Activated naive CD8-positive, alpha-beta T cell treated with anti-CD3 and anti-CD28 coated beads, Interleukin-2, amount 10 ng/mL, durations not matched to agents 7 days and 5 days (primary cell): ENCODE data around the gene NKAIN4. TPM values are rescaled to one million over a fixed set of nuclear protein-coding genes. Genes with fewer than 3 reads are reported as not detected.

Experiments used
- ATAC-seq: fragments of 150-1000 bp; cut with Tn5 transposase; one replicate; pipeline ENCODE4 v1.10.0; 2021; ENCODE audit warnings: low read depth, moderate library complexity
- POLR2A ChIA-PET: fragments of 350-600 bp; sonication (Branson Sonifier 250); formaldehyde crosslinking; loops from one replicate; lab custom pipeline; 2021; ENCODE audit warnings: antibody characterized with exemption; lab: Charles Lee
- DNase-seq: peaks from one replicate; pipeline ENCODE4 v3.0.0; 2021
- H3K27ac Mint-ChIP-seq: one replicate; pipeline ENCODE4 v1.8.0; 2022; ENCODE audit warnings: mild to moderate bottlenecking, mixed read lengths
- H3K27me3 Mint-ChIP-seq: one replicate; pipeline ENCODE4 v1.8.0; 2022; ENCODE audit warnings: mild to moderate bottlenecking, moderate library complexity, mixed read lengths
- H3K36me3 Mint-ChIP-seq: one replicate; pipeline ENCODE4 v1.8.0; 2021; ENCODE audit warnings: mild to moderate bottlenecking, mixed read lengths
- H3K4me1 Mint-ChIP-seq: one replicate; pipeline ENCODE4 v1.8.0; 2021; ENCODE audit warnings: mixed read lengths
- H3K4me3 Mint-ChIP-seq: one replicate; pipeline ENCODE4 v1.8.0; 2022; ENCODE audit warnings: mild to moderate bottlenecking, moderate library complexity, mixed read lengths
- H3K9me3 Mint-ChIP-seq: one replicate; pipeline ENCODE4 v1.8.0; 2021; ENCODE audit warnings: mixed read lengths
- total RNA-seq, 2 experiments: library from RNA; stranded (reverse); gene quantifications; one replicate each; pipeline ENCODE4 v1.2.3, GENCODE V29; 2021

The NKAIN4 gene
- total RNA-seq, 2 experiments from 2014 or later: not detected

DNA sequence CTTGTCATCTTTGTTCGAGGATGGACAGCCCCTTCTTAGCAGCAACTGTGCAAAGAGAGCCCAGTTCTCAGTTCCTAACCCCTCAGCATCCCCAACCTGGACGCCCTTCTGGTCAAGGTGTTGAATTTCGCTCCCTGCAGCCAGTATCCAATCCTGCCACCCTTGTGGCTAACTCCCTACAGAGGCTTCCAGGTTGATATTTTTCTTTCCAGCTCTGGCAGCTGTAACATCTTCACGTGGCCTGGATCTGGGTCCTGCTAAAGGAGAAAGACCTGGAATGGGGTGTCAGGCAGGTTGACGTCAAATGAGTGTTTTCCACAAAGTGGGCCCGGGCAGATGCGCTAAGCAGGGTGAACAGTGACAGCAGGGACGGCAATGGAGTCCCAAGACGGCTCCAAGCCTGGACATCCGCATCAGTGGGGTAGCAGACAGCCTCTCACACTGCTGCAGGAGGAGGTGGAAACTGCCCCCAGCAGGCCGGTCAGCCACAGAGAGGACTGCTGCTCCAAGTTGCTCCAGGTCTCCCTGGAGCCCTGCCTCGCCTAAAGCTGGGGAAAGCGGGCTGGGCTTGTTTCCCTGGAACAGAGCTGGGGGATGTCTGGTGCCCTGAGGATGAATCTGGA is 37.3 kb downstream of the NKAIN4 start:
- no peak for DNase-seq
- peak overlapping the region; percentile 85 for H3K4me3 Mint-ChIP-seq
- H3K9me3 Mint-ChIP-seq: no peaks in the 10 kb centered on the region
- POLR2A ChIA-PET: interaction anchor here (0.6 kb wide), 1 partner anchor 514 kb away, joined by 3 read pairs; no protein-coding TSS in a partner anchor
- peak overlapping the region; percentile 87 for H3K27ac Mint-ChIP-seq
- peaks cover 33% of the 10 kb centered on the region for H3K4me1 Mint-ChIP-seq
- ATAC-seq: no peak
- H3K36me3 Mint-ChIP-seq: peaks cover 8% of the 10 kb centered on the region
- H3K27me3 Mint-ChIP-seq: peaks cover 4% of the 10 kb centered on the region

DNA sequence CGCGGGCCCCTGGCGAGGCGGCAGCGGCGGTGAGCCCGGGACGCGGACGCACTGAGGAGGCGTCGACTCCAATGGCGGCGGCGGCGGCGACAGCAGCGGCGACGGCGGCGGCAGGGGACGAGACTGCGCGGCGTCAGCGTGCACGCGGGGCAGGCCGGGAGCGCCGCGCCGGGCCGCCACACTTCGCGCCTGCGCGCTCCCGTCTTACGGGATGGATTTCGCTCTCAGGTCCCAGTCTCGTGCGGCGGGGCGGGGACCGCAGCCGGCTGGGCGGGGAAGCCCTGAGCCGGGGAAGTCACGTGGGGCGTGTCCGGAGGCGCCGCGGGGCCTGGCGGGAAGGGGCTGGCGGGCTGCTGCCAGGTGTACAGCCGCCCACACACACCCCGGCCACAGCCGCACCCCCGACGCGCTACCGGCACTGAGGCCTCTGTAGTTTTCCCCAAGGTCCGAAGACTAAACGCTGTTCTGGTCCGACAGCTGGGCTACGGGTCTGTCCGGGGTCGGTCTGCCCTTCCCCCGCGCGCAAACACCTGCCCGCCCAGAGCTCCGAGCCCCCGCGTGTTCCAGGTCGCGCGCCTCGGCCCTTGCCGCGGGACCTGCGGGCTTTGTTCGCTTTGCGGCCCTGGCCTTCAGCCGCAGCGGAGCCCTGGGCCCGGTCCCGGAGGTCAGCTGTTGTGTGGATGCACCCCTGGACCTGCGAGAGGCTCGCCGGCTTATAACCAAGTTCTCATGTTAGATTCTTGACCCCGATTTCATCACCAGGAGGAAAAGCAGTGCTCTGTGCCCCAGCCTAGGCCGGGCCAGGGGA is 38.0 kb downstream of the NKAIN4 start, which contains the start of gene YTHDF1:
TSS of gene YTHDF1 (minus strand) at position 91 of the 808 bp plus-strand sequence. CDS start 239 bp downstream, outside the sequence.
- POLR2A ChIA-PET: interaction anchor here (0.6 kb wide), 1 partner anchor 515 kb away, joined by 3 read pairs; no protein-coding TSS in a partner anchor
- Mint-ChIP-seq H3K4me3 (peak within 1 kb of the TSS; percentile 96), H3K9me3 (no peaks in the 10 kb centered on the region), H3K27me3 (peaks cover 4% of the 10 kb centered on the region), H3K27ac (peak within 1 kb of the TSS; percentile 89), H3K4me1 (peaks cover 34% of the 10 kb centered on the region), H3K36me3 (peaks cover 10% of the 10 kb centered on the region)
- peak; percentile 98 for DNase-seq
- peak; percentile 96 for ATAC-seq

DNA sequence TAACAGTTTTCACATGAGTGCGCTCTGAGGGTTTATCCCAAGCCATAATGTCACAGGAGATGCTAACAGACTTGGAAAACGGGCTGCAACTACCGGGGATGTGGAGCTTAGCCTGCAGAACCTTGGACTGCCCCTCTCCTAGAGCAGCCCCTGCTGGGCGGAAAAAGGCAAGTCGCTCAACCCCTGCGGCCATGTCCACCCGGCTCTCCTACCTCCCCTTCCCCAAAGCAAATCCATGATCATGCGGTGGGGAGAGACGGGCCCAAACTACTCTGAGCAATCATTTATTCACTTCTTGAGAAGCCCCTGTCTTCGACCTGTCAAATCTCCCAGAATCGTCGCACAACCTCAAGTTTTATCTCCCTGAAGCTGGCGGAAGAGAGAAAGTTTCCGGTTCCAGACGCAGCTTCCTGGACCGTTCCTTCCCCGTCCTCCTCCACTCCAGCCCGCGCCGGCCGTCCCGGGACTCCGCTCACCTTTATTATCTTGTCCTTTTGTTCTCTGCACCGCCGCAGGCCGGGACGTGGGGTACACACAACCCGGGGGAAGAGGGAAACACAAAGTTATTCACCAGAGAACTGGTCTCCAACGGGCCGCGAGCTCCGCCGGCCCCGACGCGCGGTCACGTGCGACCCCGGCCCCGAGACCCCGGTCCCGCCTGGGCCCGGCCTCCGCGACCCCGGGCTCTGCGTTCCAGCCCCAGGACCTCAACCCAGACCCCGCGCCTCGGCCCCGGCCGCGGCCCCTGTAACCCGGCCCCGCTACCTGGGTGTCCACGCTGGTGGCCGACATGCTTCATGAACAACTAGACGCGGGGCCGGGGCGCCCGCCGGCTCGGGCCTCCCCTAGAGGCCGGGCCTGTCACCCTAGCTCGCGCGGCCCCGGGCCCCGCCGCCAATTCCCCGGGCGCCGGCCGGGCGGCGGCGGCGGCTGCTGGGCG is 38.9 kb downstream of the NKAIN4 start:
- POLR2A ChIA-PET: interaction anchor here (0.9 to 1.4 kb wide), 3 partner anchors 8 to 57 kb away, joined by 3 to 7 read pairs (median 3); partner anchors contain the start of gene ARFGAP1
- Mint-ChIP-seq H3K4me1 (peaks cover 39% of the 10 kb centered on the region), H3K36me3 (peaks cover 14% of the 10 kb centered on the region), H3K27ac (peak overlapping the region; percentile 89), H3K9me3 (no peaks in the 10 kb centered on the region), H3K27me3 (peaks cover 3% of the 10 kb centered on the region), H3K4me3 (peak overlapping the region; percentile 96)
- ATAC-seq: no peak
- DNase-seq: peak; percentile 54

GRCh38 chr20:63214514-63214913 is 39.7 kb downstream of the NKAIN4 start:
- POLR2A ChIA-PET: interaction anchor here (0.9 to 1.4 kb wide), 3 partner anchors 9 to 278 kb away, joined by 3 to 7 read pairs (median 3); partner anchors contain the start of gene ARFGAP1
- DNase-seq (no peak), ATAC-seq (no peak)
- Mint-ChIP-seq H3K27ac (peak overlapping the region; percentile 89), H3K4me1 (peaks cover 40% of the 10 kb centered on the region), H3K27me3 (no peaks in the 10 kb centered on the region), H3K9me3 (no peaks in the 10 kb centered on the region), H3K36me3 (peaks cover 14% of the 10 kb centered on the region), H3K4me3 (peak overlapping the region; percentile 96)

GRCh38 chr20:63212792-63213191 is 41.5 kb downstream of the NKAIN4 start:
- POLR2A ChIA-PET: no interaction called here
- DNase-seq: no peak
- no peaks in the 10 kb centered on the region for H3K27me3 Mint-ChIP-seq
- H3K27ac Mint-ChIP-seq: no peak overlapping the region
- ATAC-seq: no peak
- no peaks in the 10 kb centered on the region for H3K9me3 Mint-ChIP-seq
- H3K36me3 Mint-ChIP-seq: peaks cover 14% of the 10 kb centered on the region
- H3K4me3 Mint-ChIP-seq: no peak overlapping the region
- peaks cover 42% of the 10 kb centered on the region for H3K4me1 Mint-ChIP-seq

DNA sequence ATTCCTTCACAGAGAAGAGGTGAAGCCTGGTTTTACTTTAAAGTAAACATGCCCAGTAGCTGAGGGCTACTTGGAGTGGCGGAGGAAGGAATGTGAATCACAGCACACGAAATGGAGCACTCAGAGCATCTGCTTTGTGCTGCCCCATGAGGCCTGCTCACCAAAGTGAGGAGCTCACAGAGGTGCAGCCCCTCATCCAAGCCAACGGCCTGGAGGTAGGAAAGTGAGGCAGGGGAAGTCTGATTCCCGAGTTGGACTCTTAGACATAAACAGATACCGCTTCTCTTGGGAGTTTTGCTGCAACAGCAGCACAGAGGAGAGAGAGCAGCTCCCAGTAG is 41.9 kb downstream of the NKAIN4 start:
- Mint-ChIP-seq H3K4me3 (no peak overlapping the region), H3K9me3 (no peaks in the 10 kb centered on the region), H3K27me3 (no peaks in the 10 kb centered on the region), H3K36me3 (peaks cover 14% of the 10 kb centered on the region), H3K27ac (no peak overlapping the region), H3K4me1 (peaks cover 42% of the 10 kb centered on the region)
- DNase-seq: no peak
- ATAC-seq: no peak
- POLR2A ChIA-PET: no interaction called here

GRCh38 chr20:63210011-63210605 is 44.2 kb downstream of the NKAIN4 start:
- POLR2A ChIA-PET: no interaction called here
- Mint-ChIP-seq H3K36me3 (peaks cover 14% of the 10 kb centered on the region), H3K4me3 (no peak overlapping the region), H3K27ac (no peak overlapping the region), H3K4me1 (peaks cover 36% of the 10 kb centered on the region), H3K9me3 (no peaks in the 10 kb centered on the region), H3K27me3 (no peaks in the 10 kb centered on the region)
- no peak for DNase-seq
- no peak for ATAC-seq

DNA sequence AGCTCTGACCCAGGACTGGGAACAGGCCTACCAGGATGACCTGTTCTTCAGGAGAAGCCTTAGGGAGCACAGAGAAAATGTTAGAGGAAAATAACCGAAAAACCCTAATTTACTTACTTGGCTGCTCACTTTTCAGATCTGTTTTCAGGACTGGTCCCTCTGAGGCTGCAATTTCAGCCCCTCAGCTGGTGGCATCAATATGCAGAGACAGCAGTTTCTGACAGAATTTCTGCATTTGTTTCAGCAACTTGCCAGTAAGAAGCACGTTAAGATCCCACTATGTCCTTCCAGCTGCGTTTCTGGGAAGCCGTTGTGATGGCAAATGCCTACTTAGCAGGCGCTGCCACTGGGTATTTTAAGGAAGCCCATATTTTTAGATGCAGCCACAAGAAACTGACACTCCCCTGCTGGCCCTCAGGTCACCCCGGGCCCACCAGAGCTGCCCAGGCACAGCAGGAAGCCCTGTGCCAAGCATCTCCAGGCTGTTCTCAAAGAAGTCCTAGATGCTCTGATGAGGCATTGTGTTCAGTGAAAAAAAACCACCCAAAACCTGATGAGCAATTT is 45.8 kb downstream of the NKAIN4 start:
- peaks cover 23% of the 10 kb centered on the region for H3K4me1 Mint-ChIP-seq
- H3K27me3 Mint-ChIP-seq: no peaks in the 10 kb centered on the region
- no peak overlapping the region for H3K27ac Mint-ChIP-seq
- no peaks in the 10 kb centered on the region for H3K9me3 Mint-ChIP-seq
- POLR2A ChIA-PET: no interaction called here
- no peak for DNase-seq
- ATAC-seq: no peak
- H3K4me3 Mint-ChIP-seq: no peak overlapping the region
- H3K36me3 Mint-ChIP-seq: peaks cover 10% of the 10 kb centered on the region

DNA sequence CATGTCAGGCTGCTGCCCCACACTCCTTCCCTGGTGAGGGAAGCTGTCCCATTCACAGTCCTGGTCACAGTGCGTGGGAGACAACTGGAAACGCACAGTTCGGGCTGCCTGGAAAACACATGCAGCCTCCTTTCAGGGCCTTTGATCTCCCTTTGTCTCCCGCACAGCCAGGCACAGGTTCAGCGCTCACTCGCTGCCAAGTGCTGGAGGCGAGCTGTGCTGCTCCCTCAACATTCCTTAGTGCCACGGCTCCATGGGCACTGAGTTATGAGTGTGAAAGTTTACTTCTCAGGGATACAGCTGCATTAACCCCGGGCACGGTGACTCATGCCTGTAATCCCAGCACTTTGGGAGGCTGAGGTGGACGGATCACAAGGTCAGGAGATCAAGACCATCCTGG is 47.4 kb downstream of the NKAIN4 start:
- DNase-seq: no peak
- Mint-ChIP-seq H3K36me3 (peaks cover 5% of the 10 kb centered on the region), H3K4me3 (no peak overlapping the region), H3K9me3 (no peaks in the 10 kb centered on the region), H3K27me3 (no peaks in the 10 kb centered on the region), H3K4me1 (peaks cover 11% of the 10 kb centered on the region), H3K27ac (no peak overlapping the region)
- POLR2A ChIA-PET: no interaction called here
- ATAC-seq: no peak

- ATAC-seq: no peak
- no peaks in the 10 kb centered on the region for H3K9me3 Mint-ChIP-seq
- no peak for DNase-seq
- H3K4me1 Mint-ChIP-seq: peaks cover 8% of the 10 kb centered on the region
- H3K27me3 Mint-ChIP-seq: no peaks in the 10 kb centered on the region
- no peak overlapping the region for H3K4me3 Mint-ChIP-seq
- H3K27ac Mint-ChIP-seq: no peak overlapping the region
- H3K36me3 Mint-ChIP-seq: peaks cover 4% of the 10 kb centered on the region
- POLR2A ChIA-PET: interaction anchor here (0.6 kb wide), 1 partner anchor 10 kb away, joined by 4 read pairs; no protein-coding TSS in a partner anchor
Measured at GRCh38 chr20:63205896-63206295, 48.4 kb downstream of the NKAIN4 start.

- POLR2A ChIA-PET: no interaction called here
- H3K9me3 Mint-ChIP-seq: no peaks in the 10 kb centered on the region
- H3K27ac Mint-ChIP-seq: no peak overlapping the region
- H3K4me1 Mint-ChIP-seq: peaks cover 3% of the 10 kb centered on the region
- no peaks in the 10 kb centered on the region for H3K27me3 Mint-ChIP-seq
- H3K36me3 Mint-ChIP-seq: no peaks in the 10 kb centered on the region
- no peak for DNase-seq
- ATAC-seq: no peak
- H3K4me3 Mint-ChIP-seq: no peak overlapping the region
Measured at GRCh38 chr20:63204362-63204761, 49.9 kb downstream of the NKAIN4 start.

GRCh38 chr20:63202811-63203526 is 51.3 kb downstream of the NKAIN4 start:
- Mint-ChIP-seq H3K27me3 (no peaks in the 10 kb centered on the region), H3K9me3 (no peaks in the 10 kb centered on the region), H3K4me3 (no peak overlapping the region), H3K27ac (no peak overlapping the region), H3K4me1 (peaks cover 2% of the 10 kb centered on the region), H3K36me3 (no peaks in the 10 kb centered on the region)
- POLR2A ChIA-PET: no interaction called here
- ATAC-seq (no peak), DNase-seq (no peak)
